T-helper 17 cell (primary cell): ENCODE data around the gene C10orf90. TPM values are rescaled to one million over a fixed set of nuclear protein-coding genes. Genes with fewer than 3 reads are reported as not detected.

Source experiments
- ATAC-seq: fragments of 150-1000 bp; cut with Tn5 transposase; 2 replicates; pipeline ENCODE4 v1.10.0; 2021; ENCODE audit warnings: mild to moderate bottlenecking, moderate library complexity
- DNase-seq, 3 donors: peaks; one replicate each; pipeline versions ENCODE4 v3.0.0 to v3.0.0-alpha.2; 2020 to 2021
- H3K9me3 ChIP-seq: one replicate; pipeline ENCODE4 v1.7.0; 2013; ENCODE audit warnings: low read length, mild to moderate bottlenecking; ENCODE audit not compliant: control insufficient read depth, poor library complexity, severe bottlenecking
- H3K27ac Mint-ChIP-seq: one replicate; pipeline ENCODE4 v1.8.0; 2022; ENCODE audit warnings: mild to moderate bottlenecking, moderate library complexity, mixed read lengths
- H3K27me3 Mint-ChIP-seq: one replicate; pipeline ENCODE4 v1.8.0; 2022; ENCODE audit warnings: mixed read lengths
- H3K36me3 Mint-ChIP-seq: one replicate; pipeline ENCODE4 v1.8.0; 2022; ENCODE audit warnings: low read depth, mixed read lengths
- H3K4me1 Mint-ChIP-seq: one replicate; pipeline ENCODE4 v1.8.0; 2022; ENCODE audit warnings: mild to moderate bottlenecking, mixed read lengths
- H3K4me3 Mint-ChIP-seq: one replicate; pipeline ENCODE4 v1.8.0; 2022; ENCODE audit warnings: mild to moderate bottlenecking, moderate library complexity, mixed read lengths
- total RNA-seq, 4 donors: library from RNA in 2 of 4; stranded (reverse) in 2 of 4; gene quantifications; one replicate each; pipeline ENCODE4 v1.2.3 and lab custom pipeline; 2022 to 2026

The C10orf90 gene
- total RNA-seq, 2 donors from 2014 or later: 0.83 TPM; not detected in 1

DNA sequence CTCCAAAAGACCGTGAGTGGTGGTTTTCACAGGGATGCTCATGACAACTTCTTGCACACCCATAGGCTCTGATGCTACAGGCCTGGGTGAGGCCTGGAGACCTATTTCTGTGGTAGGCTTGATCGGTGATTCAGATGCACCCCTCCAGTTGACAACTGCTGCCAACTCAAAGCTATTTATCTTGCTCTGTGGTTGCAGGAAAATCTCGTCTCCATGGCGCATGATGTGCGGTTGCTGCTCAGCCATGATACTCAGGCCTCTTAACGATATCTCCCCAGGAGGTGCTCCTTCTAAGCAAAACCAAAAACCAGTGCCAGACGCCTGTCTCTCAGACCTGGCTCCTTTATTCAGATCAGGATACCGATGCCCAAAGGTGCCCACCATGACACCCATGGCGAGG, 31.4 kb downstream of the C10orf90 start:
- H3K4me1 Mint-ChIP-seq: no peaks in the 10 kb centered on the region
- H3K27me3 Mint-ChIP-seq: peaks cover 4% of the 10 kb centered on the region
- no peaks in the 10 kb centered on the region for H3K36me3 Mint-ChIP-seq
- H3K4me3 Mint-ChIP-seq: no peak overlapping the region
- DNase-seq (no peak), ATAC-seq (no peak)
- no peak overlapping the region for H3K27ac Mint-ChIP-seq
- H3K9me3 ChIP-seq: peaks cover 2% of the 10 kb centered on the region

DNA sequence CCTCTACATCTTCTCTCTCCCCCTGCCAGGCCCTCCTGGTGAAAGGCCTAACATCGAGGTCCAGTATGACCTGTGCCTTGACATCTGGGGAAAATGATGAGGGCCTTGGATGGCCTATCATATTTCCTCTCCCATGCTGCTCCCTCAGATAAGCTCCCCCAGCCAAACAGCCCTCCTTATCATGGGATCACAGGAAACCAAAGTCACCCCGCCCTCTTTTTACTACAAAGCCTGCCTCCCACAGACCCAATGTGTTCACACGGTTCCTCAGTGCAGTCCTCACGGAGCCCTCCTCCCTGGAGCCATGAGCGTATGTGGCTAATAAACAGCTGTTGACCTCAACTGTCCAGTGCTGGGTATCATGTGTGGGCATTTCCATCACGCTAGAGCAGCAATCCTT, 32.0 kb downstream of the C10orf90 start:
- Mint-ChIP-seq H3K27ac (no peak overlapping the region), H3K4me3 (no peak overlapping the region), H3K4me1 (no peaks in the 10 kb centered on the region), H3K36me3 (no peaks in the 10 kb centered on the region), H3K27me3 (peaks cover 4% of the 10 kb centered on the region)
- DNase-seq (no peak), ATAC-seq (no peak)
- peaks cover 2% of the 10 kb centered on the region for H3K9me3 ChIP-seq

DNA sequence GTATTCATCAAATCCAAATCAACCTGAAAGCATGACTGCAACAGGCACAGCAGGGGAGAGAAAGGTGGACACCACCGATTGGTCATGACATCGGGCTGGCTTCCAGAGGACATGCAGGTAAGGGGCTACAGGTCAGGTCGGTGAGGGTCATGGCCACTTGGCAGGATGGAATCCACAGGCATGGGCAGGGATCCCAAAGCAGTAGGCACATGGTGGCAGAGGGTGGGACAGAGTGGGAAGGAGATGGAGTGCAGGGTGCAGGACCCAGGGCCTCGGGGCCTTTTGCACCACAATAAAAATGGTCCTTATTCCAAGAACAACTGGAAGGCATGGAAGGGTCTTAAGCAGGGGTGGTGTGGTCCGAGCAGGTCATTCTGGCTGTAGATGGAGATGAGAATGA, 33.0 kb downstream of the C10orf90 start:
- H3K27ac Mint-ChIP-seq: no peak overlapping the region

DNA sequence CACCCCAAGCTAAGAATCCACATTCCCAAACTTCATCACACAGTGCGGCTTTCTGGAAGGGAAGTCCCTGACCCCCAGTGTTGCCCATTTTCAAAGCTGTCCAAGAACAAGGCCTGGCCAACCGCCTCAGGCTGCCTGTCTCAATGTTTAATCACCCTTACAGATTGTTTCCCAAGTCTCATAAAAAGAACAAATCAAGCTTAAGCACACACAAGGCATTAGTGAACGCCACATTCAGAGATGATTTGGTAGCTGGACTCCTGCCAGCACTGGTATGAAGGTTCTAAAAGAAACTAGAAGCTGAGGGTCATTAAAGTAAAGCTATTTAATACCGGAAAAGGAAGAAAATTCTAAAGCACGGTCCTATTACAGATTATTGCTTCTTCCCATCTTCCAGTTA, 35.6 kb downstream of the C10orf90 start:
- H3K4me1 Mint-ChIP-seq: no peaks in the 10 kb centered on the region
- peaks cover 4% of the 10 kb centered on the region for H3K27me3 Mint-ChIP-seq
- H3K9me3 ChIP-seq: peaks cover 2% of the 10 kb centered on the region
- H3K4me3 Mint-ChIP-seq: no peak overlapping the region
- ATAC-seq (no peak), DNase-seq (no peak)
- no peaks in the 10 kb centered on the region for H3K36me3 Mint-ChIP-seq
- H3K27ac Mint-ChIP-seq: no peak overlapping the region

More for the DNA sequence above, 33.0 kb downstream of the C10orf90 start:
- peaks cover 4% of the 10 kb centered on the region for H3K27me3 Mint-ChIP-seq
- H3K9me3 ChIP-seq: peaks cover 2% of the 10 kb centered on the region
- no peaks in the 10 kb centered on the region for H3K4me1 Mint-ChIP-seq
- H3K4me3 Mint-ChIP-seq: no peak overlapping the region
- no peak for ATAC-seq
- no peak for DNase-seq
- no peaks in the 10 kb centered on the region for H3K36me3 Mint-ChIP-seq

DNA sequence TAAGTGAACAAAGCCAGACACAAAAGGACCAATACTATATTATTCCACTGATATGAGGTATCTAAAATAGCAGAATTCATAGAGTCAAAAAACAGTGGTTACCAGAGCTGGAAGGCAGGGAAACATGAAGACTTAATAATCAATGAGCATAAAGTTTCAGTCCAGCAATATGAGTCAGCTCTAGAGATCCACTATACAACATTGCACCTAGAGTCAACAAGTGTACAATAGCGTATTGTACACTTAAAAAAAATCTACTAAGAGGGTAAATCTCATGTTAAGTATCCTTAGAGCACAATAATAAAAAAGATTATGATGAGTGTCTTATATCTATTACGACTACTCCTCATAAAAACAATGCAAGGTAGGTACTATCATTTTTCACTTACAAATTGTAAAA, 36.1 kb downstream of the C10orf90 start:
- no peaks in the 10 kb centered on the region for H3K4me1 Mint-ChIP-seq

DNA sequence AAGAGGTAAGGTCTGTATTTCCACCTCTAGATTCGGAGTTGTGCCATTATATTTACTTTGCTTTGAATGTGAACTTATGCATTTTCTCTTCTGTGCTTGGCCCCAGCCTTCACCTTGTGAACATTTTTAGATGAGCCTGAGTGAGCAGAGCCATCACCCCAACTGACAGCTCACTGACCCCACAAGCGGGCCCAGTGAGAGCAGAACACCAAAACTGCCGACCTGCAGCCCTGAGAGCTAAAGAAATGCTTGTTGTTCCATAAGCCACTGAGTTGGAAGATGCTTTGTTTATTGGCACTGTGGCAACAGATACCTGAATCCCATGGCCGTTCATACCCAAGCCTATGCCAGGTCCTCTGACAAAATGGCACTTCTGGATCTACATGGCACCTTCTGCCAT, 37.8 kb downstream of the C10orf90 start:
- ATAC-seq (no peak), DNase-seq (no peak)
- Mint-ChIP-seq H3K4me1 (no peaks in the 10 kb centered on the region), H3K36me3 (no peaks in the 10 kb centered on the region), H3K27ac (no peak overlapping the region), H3K27me3 (peaks cover 4% of the 10 kb centered on the region), H3K4me3 (no peak overlapping the region)
- H3K9me3 ChIP-seq: no peaks in the 10 kb centered on the region

More for the DNA sequence above, 36.1 kb downstream of the C10orf90 start:
- peaks cover 4% of the 10 kb centered on the region for H3K27me3 Mint-ChIP-seq
- no peak for ATAC-seq
- H3K27ac Mint-ChIP-seq: no peak overlapping the region
- H3K9me3 ChIP-seq: peaks cover 2% of the 10 kb centered on the region
- DNase-seq: no peak
- no peaks in the 10 kb centered on the region for H3K36me3 Mint-ChIP-seq
- no peak overlapping the region for H3K4me3 Mint-ChIP-seq

DNA sequence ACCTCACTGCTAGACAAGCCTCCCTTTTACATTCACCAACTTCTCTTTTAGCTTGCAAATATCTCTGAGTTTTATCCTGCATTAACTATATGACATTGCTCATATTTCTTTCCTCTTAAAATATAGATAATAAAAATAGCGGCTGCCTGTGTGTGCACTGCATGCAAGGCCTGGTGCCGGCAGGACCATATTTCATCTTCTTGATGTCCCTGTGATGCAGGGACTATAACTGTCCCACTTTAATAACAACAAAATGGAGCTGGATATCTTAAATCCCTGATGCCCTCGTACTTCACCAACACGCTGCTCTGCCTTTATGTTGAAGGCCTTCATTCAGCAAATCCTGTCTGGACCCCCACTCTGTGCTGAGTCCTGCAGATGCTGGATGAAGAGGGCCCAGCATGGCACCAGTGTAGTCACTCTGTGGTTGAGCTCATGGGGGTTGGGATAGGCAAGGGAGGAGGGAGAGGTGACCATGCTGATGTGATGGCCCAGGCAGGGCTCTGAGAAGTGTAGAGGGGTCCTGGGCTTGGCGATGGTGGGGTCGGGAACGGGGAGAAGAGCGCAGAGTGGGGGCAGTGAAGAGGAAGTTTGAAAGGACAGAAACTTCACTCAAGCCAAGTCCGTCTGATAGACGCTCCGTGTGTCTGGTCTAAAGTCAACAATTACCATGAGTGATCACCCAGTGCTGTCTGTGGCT, 40.4 kb downstream of the C10orf90 start:
- H3K4me1 Mint-ChIP-seq: no peaks in the 10 kb centered on the region
- DNase-seq: no peak

DNA sequence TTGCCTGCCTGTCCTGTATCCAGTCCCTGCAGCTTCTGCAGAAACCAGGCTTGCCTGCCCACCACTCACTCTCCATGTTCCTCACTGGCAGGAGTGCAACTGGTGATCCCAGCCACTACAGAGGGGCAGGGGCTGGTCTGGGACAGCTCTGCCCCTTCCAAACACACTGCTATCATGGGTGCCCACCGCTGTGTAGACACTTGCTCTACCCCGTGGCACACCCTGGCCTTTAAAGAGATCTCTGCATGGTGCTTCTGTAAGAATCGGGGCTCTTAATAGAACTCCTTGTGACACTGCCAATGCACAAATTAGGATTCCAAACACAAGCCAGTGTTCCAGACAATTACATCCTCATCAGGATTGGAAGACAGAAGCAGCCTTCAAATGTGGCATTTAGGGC, 41.7 kb downstream of the C10orf90 start:
- no peaks in the 10 kb centered on the region for H3K9me3 ChIP-seq
- H3K4me3 Mint-ChIP-seq: no peak overlapping the region
- DNase-seq (no peak), ATAC-seq (no peak)
- no peaks in the 10 kb centered on the region for H3K36me3 Mint-ChIP-seq
- H3K4me1 Mint-ChIP-seq: no peaks in the 10 kb centered on the region
- H3K27ac Mint-ChIP-seq: no peak overlapping the region
- H3K27me3 Mint-ChIP-seq: no peaks in the 10 kb centered on the region

More for the DNA sequence above, 40.4 kb downstream of the C10orf90 start:
- no peaks in the 10 kb centered on the region for H3K27me3 Mint-ChIP-seq
- no peak overlapping the region for H3K4me3 Mint-ChIP-seq
- H3K9me3 ChIP-seq: no peaks in the 10 kb centered on the region
- no peaks in the 10 kb centered on the region for H3K36me3 Mint-ChIP-seq
- no peak for ATAC-seq
- no peak overlapping the region for H3K27ac Mint-ChIP-seq

DNA sequence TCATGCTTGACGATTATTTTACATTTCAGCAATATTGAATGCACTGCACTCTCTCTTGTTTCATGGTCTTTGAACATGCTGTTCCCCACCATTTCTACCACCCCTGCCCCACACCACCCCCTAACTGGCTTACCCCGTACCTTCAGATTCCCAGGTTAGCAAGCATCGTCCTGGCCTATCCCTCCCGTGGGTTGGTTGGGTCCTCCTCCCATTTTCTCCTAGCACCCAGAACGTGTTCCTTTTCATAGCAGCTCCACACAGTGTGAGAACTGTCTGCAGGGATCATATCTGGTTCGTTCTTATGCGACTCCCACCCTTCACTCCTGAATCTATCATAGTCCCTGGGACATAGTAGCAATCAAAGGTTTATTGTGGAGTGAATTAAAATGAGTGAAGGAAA, 48.6 kb downstream of the C10orf90 start:
- H3K36me3 Mint-ChIP-seq: peaks cover 2% of the 10 kb centered on the region
- DNase-seq: no peak
- peaks cover 5% of the 10 kb centered on the region for H3K27me3 Mint-ChIP-seq
- ATAC-seq: no peak
- H3K27ac Mint-ChIP-seq: no peak overlapping the region
- no peak overlapping the region for H3K4me3 Mint-ChIP-seq
- H3K9me3 ChIP-seq: no peaks in the 10 kb centered on the region
- no peaks in the 10 kb centered on the region for H3K4me1 Mint-ChIP-seq

DNA sequence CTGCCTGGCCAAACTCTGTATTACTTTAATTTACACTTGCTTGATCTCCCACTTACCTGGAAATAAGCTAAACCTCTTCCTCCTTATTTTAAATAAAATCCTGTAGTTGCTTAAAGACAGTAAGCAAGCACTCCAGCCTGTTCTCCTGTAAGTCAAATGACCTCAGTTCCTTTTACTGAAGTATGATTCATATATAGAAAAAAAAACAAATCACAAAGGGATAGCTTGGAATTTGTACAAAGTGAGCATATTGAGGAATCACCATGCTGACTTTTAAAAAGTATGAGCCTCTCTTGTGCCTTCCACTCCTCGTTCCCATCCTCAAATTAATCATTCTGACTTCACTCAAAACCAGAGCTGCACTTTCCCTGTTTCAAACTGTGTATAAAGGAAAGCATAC, 52.0 kb downstream of the C10orf90 start:
- peaks cover 2% of the 10 kb centered on the region for H3K9me3 ChIP-seq
- ATAC-seq (no peak), DNase-seq (no peak)
- H3K4me1 Mint-ChIP-seq: no peaks in the 10 kb centered on the region
- no peak overlapping the region for H3K4me3 Mint-ChIP-seq
- H3K36me3 Mint-ChIP-seq: peaks cover 2% of the 10 kb centered on the region
- peaks cover 4% of the 10 kb centered on the region for H3K27me3 Mint-ChIP-seq
- H3K27ac Mint-ChIP-seq: no peak overlapping the region

DNA sequence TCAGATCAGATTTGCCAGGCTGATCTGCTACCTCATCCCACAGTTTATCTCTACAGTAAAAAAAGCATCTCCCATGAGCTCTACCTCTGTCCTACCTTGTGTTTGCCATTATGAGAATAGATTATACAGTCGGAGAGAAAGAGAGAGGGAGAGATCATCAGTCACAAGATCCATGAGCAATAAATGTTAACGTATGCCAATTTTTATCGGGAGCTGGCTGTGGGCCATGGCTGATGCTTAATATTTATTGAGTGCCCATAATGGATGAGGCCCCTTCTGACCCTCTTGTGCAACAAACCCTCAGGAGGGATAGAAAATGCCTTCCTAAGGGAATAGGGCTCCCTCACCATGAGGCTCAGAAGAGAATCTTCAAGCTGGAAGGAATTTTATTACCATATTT, 52.8 kb downstream of the C10orf90 start:
- DNase-seq (no peak), ATAC-seq (no peak)
- H3K9me3 ChIP-seq: peaks cover 2% of the 10 kb centered on the region
- no peaks in the 10 kb centered on the region for H3K36me3 Mint-ChIP-seq
- no peaks in the 10 kb centered on the region for H3K27me3 Mint-ChIP-seq
- no peak overlapping the region for H3K27ac Mint-ChIP-seq
- H3K4me1 Mint-ChIP-seq: no peaks in the 10 kb centered on the region
- H3K4me3 Mint-ChIP-seq: no peak overlapping the region

DNA sequence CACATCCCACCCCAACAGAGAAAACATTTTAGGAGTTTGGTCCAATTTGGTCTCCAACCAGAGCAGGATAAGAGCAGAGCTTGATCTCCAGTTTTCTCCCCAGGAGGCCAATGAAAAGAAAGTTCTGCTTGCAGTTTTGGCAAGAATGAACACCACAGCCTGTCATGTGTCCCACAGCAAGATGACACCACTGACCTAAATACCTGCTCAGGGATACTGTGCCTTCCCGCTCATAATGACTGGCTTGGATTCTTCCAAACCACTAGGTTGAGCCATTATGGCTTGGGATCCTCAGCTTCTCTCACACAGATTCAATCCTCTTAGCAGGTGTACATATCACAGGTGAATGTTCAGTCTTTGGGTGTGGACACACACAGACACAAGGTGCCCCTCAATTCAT, 53.3 kb downstream of the C10orf90 start:
- no peak overlapping the region for H3K4me3 Mint-ChIP-seq

DNA sequence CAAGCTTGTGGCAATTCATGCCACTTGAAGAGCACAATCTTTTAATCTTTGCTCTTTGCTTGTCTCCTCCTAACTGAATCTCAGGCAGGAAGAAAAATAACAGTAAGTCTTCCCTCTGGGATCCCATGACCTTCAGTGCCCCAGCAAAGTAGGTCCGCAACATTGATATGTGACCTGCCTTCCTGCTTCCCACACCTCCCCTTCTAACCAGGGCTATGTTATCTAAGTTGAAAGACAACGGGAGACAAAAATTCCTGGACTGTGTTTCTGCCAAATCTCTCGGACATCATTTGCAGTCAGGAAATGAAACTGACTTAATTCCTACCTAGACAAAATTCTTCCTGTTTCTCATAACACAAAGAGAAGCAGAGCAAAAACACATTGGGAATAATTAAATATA, 53.8 kb downstream of the C10orf90 start:
- DNase-seq: no peak
- Mint-ChIP-seq H3K27me3 (no peaks in the 10 kb centered on the region), H3K36me3 (no peaks in the 10 kb centered on the region), H3K27ac (no peak overlapping the region), H3K4me3 (no peak overlapping the region), H3K4me1 (no peaks in the 10 kb centered on the region)
- peaks cover 2% of the 10 kb centered on the region for H3K9me3 ChIP-seq
- ATAC-seq: no peak

More for the DNA sequence above, 53.3 kb downstream of the C10orf90 start:
- Mint-ChIP-seq H3K27me3 (no peaks in the 10 kb centered on the region), H3K27ac (no peak overlapping the region), H3K4me1 (no peaks in the 10 kb centered on the region), H3K36me3 (no peaks in the 10 kb centered on the region)
- no peak for DNase-seq
- ATAC-seq: no peak
- H3K9me3 ChIP-seq: peaks cover 2% of the 10 kb centered on the region

DNA sequence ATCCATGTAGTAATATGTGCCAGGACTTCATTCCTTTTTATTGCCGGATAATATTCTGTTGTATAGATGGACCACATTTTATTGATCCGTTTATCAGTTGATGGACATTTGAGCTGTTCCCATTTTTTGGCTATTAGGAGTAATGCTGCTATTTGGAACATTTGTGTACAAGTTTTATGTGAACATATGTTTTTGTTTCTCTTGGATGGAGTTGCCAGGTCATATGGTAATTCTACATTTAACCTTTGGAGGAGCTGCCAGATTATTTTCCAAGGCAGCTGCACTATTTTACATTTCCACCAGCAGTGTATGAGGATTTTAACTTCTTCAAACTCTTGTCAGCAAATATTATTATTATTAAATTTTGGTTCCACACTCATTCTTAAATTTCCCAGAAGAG, 59.2 kb downstream of the C10orf90 start:
- no peak for ATAC-seq
- Mint-ChIP-seq H3K36me3 (no peaks in the 10 kb centered on the region), H3K4me3 (no peak overlapping the region), H3K27ac (no peak overlapping the region), H3K27me3 (peaks cover 6% of the 10 kb centered on the region), H3K4me1 (no peaks in the 10 kb centered on the region)
- no peak for DNase-seq
- H3K9me3 ChIP-seq: peaks cover 2% of the 10 kb centered on the region
